GM21360 (cell line): ENCODE results near the gene FARSB.
"Not testable (repeated sequence)": the region's sequence is repeated elsewhere in the genome, so short reads cannot be mapped to it uniquely, and the experiment has no call there.

ENCODE experiments used
- ATAC-seq: cut with Tn5 transposase; IDR thresholded peaks from one replicate; pipeline ENCODE4 v1.9.1; 2021; ENCODE audit warnings: mild to moderate bottlenecking, moderate library complexity; ENCODE audit not compliant: unreplicated experiment

FARSB gene

DNA sequence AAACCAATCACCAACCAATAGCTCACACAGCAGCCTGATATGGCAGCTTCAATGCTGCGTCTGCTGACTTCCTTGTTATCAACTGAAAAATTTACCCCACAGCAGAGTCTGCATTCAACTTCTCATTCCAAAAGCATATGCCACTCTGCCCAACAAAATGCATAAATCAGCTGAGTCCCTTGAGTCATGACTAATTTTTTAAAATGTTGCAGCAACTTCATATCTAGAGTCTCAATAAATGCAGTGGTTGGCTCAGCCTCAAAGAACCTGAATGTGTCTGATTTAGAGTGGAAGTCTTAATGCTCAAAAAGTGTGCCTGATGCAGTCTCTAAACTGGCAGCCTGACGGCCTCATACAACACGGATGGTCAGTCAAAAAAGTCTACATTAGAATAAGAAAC, 46.5 kb downstream of the FARSB start:
- ATAC-seq: no peak

DNA sequence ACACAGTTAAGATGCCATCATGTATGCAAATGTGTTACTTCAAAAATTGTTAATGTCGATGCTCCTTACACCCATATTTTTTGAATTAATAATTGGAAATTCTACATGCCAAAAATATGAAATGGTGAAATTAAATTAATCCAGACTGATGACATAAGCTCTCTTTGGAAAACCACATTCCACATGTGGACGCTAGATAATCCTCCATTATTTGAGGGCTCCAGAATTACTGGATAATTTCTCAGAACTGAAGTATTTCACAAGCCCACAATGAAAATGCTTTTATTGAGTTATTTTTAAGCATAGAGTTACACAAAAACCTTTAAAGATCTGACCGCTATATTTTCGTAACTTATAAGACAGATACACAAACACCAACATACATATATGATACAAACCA, 47.8 kb downstream of the FARSB start:
- ATAC-seq: no peak

DNA sequence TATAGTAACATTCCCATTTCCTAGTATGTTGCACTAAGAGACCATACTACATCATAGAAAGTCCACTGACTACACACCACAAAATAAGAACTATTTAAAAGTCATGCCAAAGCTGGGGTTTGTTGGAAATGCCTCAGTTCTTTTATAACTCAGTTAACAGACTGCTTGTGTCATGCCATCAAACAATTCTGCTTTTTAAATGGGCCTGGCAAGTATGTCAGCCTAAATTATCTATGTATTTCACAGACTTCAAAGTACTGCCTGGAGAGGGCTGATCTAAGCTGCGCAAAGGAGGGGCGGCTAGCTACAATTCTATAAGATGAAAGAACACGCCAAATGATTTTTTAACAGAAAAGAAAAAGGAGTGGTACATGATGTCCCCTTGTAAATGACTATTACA, 49.6 kb downstream of the FARSB start:
- no peak for ATAC-seq

DNA sequence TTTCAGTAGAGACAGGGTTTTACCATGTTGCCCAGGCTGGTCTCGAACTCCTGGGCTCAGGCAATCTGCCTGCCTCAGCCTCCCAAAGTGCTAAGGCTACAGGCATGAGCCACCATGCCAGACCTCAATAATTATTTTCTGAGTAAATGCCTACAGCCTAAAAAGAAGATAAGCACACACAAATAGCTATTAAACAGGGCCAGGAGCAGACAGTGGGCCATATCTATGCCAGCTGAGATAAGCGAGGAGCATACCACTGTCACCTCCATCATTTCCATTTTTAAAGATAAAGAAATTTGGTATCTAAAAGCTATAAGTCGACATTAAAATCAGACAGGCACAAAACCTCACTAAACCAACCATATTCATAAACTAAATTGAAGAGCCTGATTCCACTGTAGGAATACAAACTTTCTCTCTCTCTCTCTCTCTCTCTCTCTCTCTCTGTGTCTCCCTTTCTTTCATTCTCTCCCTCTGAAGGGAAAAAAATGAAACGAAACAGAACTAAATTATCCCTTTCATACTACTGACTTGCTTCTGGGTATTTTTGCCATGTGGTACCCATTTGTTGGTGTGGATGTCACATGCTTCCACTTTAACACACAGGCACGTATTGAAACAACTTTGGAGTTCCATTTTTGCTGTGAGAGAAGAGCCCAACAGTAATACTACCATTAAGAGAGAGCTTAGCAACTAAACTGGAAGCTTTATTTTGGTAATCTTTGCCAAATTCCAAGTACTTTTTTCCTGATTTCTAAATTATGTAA, 51.0 kb downstream of the FARSB start:
- no peak for ATAC-seq

DNA sequence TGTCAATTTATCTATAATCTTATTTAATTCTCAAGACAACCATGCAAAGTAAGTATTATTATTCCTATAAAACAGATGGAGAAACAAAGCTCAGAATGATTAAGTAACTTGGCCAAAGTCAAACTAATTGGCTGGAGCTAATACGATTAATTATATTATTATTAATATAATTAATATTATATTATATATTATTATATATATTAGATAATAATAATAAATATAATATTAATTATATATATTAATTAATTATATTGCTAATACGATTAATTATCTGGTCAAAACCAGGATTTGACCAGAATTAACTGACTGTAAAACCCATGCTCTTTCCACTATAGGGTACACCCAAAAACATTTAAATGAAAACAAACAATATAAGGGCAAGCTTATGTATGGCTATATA, 52.4 kb downstream of the FARSB start:
- ATAC-seq: no peak

DNA sequence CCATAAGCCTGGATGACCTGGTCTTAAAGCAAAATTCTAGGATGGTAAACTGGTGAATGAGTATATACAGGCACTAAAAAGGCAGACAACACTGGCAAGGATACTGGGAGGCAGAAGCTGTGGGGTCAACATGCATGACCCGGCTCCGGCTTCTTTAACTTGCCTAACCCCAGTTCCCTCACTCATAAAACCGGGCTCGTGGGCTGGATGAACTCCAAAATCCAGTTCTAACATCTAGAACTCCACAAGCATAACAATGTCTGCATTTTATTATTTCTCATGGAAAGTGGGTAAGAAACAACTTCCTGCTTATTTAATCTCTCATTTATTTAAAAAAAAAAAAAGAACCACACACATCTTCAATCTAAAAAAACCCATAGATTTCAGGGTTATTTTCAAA, 57.3 kb downstream of the FARSB start:
- no peak for ATAC-seq

DNA sequence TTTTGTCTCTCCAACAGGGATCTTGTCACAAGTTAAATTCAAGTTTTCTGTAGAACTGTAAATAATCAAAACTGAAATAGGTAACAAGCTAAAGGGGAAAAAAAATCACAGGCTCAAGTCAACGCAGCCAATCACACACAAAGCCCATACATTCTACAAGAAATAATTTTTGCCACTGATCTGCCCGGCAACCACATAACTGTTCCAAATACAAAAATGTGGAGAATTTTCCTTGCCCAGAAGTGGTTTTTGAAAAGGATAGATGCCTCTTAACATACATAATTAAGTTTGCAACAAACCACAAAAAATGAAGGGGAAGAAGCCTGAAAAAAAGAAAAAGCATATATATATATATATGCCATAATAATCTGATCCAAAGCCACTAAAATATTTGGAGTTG, 60.3 kb downstream of the FARSB start:
- ATAC-seq: no peak

DNA sequence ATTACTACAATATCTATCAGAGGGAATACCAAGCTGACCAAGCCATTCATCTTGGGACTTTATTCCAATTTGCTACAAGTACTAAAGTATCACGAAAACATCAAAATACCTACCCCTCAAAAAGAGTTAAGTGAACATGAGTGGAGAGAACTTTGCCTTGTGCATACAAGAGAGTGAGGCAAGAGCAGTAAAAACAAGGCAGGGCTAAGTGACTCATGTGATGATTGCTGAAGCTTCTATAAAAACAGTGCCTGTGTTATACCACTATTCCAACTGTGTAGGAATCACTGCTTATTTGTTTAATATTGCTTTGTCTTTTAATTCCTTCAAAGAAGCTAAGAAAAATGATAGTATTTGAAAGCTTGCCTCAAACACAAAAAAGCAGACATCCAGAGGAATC, 61.2 kb downstream of the FARSB start:
- no peak for ATAC-seq

DNA sequence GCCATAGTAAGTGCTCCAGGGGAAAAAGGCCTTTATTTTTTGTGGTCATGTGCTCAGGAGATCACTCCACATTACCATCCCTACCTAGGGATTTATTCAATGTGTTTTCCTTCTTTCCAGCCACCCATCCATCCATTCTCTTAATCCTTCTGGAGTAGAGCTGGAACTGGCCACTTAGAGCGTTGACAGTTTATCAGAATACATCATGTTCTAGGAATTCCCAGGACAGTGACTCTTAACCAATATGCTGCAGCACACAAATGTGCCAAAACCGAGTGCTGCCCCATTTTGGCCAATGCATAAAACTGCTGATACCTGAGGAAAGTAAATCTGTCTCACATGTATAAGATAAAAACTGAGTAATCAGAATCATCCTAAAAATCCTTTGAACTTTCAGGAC, 63.7 kb downstream of the FARSB start:
- ATAC-seq: no peak

DNA sequence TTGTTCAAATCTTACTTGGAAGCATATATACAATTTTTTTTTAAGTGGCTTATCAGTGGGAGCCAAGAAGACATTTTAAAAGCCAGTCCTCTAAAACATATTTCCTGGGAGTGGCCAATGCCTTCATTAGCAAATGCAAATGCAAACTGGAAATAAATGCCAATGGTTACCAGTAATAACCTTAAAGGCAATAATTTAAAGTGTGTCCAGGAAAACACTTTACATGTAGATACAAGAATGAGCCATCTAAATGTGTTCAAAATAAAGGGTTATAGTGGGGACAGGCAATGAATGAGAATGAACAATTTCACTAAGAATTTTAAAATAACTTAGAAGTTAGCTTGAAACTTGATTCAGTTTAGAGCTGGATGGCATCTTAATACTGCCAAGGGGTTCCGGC, 64.2 kb downstream of the FARSB start:
- ATAC-seq: no peak

DNA sequence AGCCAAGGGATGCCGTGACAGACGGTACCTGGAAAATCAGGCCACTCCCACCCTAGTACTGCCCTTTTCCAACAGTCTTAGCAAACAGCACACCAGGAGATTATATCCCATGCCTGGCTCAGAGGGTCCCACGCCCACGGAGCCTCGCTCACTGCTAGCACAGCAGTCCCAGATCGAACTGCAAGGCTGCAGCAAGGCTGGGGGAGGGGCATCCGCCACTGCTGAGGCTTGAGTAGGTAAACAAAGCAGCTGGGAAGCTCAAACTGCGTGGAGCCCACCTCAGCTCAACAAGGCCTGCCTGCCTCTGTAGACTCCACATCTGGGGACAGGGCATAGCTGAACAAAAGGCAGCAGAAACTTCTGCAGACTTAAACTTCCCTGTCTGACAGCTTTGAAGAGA, 71.3 kb downstream of the FARSB start:
- ATAC-seq: not testable (repeated sequence)

DNA sequence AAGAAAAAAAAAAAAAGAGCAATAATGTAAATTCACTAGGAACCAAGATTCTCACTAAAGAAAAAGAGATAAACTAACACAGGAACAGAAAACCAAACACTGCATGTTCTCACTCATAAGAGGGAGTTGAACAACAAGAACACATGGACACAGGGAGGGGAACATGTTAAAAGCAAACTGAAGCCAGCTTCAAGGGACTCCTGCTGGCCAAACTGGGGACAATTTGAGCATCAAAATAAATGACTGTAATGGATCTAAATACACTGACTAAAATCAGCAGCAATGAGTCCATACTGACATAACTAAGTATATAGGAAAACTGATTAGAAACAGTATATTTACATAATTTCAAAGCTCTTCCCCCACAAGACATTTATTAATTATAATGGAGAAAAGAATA, 73.0 kb downstream of the FARSB start:
- ATAC-seq: no peak

DNA sequence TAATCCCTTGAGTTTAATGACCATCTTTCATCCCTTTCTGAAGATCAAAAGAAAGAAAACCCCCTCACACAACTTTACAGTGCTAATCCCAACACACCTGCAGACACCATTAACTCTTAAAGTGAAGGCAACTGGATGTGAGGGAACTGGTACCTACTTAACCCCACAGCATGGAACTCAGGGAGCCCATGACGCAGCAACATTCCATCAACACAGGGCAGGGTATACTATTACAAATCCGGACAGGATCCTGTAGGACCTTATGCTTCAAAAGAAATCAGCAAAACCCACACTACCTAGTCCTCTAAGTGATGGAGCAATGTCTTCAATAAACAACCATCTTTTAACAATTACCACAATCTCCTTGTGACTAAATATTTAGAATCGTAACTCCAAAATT, 78.6 kb downstream of the FARSB start:
- no peak for ATAC-seq

DNA sequence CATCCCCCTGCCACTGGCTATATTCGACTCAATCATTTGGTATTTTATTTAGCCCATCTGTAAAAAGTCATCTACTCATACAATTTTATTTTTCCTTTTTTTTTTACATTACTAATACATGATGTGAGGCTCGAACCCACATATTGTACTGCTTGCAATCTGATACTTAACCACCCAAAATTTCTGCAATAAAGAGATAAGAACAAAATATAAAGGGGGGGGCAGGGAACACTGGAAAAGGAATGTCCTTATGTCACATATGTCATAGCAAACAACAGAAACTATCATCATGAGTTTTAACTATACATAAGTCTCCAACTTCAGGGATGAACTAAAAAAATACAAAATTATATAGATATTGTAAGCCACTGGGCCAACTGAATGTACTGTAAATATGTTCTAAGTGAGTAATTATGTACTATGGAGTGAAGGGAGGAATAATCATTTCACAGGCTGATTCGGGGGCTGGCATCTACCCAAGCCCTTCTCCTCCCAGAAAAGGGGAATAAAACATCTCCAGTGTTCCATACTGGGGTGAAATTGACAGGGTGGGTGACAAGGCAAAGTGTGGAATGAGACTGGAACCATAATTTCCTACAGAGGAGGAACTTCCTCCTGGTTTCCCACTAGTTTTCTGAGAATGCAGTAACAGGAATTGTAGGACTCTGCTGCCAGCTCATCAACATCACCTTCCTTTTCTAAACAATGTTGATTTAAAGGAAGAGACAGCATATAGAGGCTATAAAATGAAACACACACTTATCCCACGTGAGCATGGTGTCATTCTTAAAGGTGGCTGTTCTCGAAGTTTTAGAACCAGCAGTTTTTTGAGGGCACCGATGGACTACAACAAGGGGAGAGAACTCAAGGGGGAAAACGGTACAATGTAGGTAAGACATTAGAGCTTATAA, 79.5 kb downstream of the FARSB start:
- ATAC-seq: no peak

DNA sequence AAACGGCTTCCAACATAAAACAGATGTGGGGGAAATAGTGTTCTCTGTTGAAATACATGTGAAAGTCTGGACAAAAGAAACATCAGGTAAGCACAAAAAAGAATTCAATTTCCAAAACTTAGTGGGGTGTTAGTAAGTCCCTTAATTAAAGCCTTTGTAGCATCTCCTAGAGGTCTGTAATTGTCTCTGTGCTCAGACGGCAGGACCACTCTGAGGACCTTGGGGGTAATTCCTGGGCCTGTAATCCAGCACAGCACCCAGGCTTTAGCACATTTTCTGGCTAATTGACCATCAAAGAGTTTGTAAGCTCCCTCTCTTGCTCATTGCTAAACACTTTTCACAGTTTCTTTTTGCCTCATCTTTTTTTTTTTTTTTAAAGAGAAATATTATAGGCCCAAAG, 80.3 kb downstream of the FARSB start:
- ATAC-seq: no peak

DNA sequence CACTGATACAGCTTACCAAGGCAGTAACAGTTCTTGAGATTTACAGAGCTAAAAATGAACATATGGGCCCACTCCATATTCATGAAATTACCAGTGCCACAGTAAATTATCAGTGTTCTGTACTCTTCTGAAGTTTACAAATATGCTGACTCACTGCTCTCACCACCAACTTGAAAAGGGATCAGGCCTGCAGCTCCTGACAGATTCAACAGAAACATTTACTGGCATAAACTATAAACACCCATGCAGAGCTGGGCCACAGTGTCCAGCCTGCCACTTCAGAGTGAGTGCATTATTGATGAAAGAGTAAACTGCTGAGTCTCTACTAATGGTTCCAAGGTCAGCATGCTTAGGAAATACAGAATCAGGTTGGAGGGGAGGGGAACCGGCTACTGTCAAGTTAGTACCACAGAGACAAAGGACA, 83.1 kb downstream of the FARSB start:
- ATAC-seq: no peak

DNA sequence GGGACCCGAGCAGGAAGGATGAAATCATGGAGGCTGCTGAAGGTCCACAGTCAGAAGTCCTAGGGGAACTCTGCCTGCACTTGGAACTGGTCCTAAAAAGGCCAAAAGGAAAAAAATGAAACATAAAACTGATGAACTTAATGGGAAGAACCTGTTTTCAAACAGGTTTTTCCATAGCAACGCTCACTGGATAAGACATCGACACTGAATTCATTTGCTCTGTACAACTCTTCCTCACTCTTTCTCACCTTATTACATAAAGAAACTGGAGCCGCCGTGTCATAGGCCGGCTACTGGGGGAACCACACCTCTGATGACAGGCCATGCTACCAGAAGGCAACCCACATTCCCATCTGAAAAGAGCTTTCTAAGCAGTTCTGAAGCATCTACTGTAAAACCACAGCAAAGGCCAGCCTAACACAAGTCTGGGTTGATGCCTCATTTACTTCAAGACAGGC, 83.6 kb downstream of the FARSB start:
- ATAC-seq: no peak

DNA sequence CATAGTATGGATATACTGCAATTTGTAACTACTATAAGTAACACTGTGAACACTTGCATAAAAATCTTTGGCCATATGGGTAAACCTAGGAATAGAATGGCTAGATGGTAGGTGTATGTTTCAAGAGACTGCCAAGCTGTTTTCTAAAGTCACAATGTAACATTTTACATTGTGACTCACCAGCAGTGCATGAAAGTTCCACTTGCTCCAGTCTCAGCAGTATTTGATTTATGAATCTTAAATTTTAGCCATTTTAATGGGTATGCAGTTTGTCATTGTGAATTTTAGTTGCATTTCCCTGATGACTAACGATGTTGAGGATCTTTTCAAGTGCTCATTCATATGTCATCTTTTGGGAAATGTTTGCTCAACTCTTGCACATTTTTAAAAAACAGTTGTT, 86.1 kb downstream of the FARSB start:
- no peak for ATAC-seq

DNA sequence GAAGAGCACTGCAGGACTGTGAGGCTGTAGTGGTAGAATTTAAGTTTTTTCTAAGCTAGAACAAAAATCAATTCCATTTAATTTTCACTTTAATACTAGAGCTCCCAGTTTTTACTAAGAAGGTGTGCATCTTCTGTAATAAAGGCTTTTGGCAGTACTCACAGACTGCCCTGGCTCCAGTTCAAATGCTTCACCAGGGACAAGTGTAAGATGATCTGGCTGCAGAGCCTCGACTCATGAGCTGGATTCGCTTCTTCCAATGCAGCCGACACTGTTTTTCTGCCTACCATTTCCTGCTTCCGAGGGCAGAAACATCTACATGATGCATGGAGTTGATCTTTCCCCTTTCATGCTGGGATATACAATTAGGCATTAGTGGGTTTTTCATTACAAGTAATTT, 87.0 kb downstream of the FARSB start:
- ATAC-seq: no peak

DNA sequence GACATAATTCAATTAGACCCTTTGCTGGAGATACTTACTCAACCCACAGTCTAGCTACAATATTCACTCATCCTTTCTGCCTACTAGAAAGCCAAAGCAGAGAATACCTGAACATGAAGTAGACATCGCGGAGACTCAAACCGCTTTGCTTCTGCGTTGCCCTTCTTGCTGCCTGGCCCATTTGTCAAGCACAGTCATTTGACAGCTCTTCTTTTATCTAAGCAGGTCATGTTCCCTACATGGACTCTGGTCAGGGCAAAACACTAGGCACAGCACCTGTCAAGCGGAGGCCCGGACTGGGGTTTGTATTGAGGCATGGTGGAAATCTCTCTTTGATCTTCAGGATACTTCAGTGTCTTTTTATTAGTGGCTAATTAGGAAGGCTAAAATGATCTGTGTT, 89.7 kb downstream of the FARSB start:
- no peak for ATAC-seq

DNA sequence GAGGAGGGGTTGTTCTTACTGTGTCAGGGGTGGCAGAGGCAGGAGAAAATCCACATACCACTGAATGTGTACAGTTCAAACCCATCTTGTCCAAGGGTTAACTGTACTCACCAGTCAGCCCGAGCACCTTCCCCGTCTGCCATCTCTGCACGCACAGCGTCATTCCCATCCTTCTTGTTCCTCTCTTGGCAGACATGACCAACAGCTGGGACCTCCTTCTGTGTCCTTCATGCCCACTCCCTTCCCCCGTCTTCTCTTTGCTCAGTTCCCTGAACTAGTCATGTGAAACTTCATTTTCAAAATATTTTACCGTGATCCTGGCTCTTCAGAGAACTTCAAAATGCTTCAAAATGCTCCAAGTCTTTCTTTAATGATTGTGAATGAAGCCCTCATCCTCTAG, 92.0 kb downstream of the FARSB start:
- no peak for ATAC-seq

DNA sequence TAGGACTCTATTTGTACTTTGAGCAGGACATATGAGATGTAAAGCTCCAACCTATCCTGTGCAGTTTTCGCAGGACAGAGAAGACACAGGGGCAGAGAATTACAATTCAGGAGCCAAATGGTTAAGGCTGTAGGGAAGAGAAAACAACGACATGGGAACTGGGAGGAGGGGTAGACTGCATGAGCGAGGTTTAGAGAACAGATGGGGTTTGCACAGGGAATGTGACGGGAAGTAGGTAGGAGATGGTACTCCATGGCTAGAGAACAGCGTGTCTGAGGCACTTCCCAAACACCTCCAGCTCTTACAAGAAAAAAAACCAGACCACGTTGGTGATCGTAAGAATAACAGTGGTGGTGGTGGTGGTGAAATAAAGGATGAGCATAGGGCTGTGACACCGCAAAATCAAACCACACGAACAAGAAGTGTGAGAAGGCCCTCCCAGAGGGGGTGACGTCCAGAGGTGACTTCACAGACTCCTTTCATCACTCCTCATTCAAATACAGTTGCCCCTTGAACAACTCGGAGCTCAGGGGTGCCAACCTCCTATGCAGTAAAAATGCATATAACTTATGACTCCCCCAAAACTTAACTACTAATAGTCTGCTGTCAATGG, 92.7 kb downstream of the FARSB start:
- ATAC-seq: no peak
